Measurements from ENCODE around the gene SIRPA. TPM values are rescaled to one million over a fixed set of nuclear protein-coding genes. Genes with fewer than 3 reads are reported as not detected.

The SIRPA gene
- total RNA-seq, 1 donor from 2014 or later, result 13.0 TPM

DNA sequence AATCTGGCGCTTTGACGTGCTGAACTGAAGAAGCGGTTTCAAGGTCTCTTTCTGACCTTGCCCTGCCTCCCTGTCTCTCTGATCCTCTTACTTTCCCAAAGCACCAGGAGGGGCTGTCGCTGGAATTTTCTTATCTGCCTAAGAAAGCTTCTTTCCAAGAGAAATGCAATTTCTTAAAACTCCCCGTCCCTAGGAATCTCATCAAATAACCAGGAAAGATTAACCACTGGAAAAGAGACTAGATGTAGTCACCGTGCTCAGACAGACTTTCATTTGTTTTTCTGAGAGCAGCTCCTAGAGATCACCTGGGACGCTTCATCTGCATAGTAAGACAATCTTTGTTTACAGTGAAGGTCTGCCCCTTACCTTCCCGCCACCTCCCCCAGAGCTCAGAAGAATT, 60.0 kb downstream of the SIRPA start:
- TF ChIP-seq, protein P1, sequence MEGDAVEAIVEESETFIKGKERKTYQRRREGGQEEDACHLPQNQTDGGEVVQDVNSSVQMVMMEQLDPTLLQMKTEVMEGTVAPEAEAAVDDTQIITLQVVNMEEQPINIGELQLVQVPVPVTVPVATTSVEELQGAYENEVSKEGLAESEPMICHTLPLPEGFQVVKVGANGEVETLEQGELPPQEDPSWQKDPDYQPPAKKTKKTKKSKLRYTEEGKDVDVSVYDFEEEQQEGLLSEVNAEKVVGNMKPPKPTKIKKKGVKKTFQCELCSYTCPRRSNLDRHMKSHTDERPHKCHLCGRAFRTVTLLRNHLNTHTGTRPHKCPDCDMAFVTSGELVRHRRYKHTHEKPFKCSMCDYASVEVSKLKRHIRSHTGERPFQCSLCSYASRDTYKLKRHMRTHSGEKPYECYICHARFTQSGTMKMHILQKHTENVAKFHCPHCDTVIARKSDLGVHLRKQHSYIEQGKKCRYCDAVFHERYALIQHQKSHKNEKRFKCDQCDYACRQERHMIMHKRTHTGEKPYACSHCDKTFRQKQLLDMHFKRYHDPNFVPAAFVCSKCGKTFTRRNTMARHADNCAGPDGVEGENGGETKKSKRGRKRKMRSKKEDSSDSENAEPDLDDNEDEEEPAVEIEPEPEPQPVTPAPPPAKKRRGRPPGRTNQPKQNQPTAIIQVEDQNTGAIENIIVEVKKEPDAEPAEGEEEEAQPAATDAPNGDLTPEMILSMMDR (IDR thresholded peaks at IDR 0.05), result no peak

DNA sequence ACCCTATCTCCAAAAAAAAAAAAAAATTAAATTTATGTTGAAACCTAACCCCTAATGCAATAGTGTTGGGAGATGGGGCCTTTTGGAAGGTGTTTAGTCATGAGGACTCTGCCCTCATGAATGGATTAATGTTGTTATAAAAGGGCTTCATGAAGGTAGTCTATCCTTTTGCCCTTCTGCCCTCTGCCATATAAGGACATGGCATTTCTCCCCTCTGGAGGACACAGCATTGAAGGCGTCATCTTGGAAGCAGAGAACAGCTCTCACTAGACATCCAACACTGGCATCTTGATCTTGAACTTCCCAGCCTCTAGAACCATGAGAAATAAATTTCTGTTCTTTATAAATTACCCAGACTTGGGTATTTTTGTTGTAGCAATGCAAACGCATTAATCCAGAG, 63.2 kb downstream of the SIRPA start:
- Mint-ChIP-seq H3K4me1 (ENCODE audit: unreplicated experiment) (no peaks in the 10 kb centered on the region), H3K9me3 (ENCODE audit: unreplicated experiment) (no peaks in the 10 kb centered on the region), H3K27ac (ENCODE audit: unreplicated experiment) (no peak overlapping the region), H3K4me3 (ENCODE audit: unreplicated experiment) (no peak overlapping the region), H3K27me3 (ENCODE audit: unreplicated experiment) (peaks cover 51% of the 10 kb centered on the region), H3K36me3 (ENCODE audit: unreplicated experiment) (no peaks in the 10 kb centered on the region)
- no peak for DNase-seq (ENCODE audit: extremely low spot score, unreplicated experiment)
- TF ChIP-seq, protein P1 (IDR thresholded peaks at IDR 0.05), result no peak

More for the DNA sequence above, 60.0 kb downstream of the SIRPA start:
- Mint-ChIP-seq H3K4me3 (ENCODE audit: unreplicated experiment) (no peak overlapping the region), H3K27ac (ENCODE audit: unreplicated experiment) (no peak overlapping the region), H3K36me3 (ENCODE audit: unreplicated experiment) (no peaks in the 10 kb centered on the region), H3K9me3 (ENCODE audit: unreplicated experiment) (no peaks in the 10 kb centered on the region), H3K27me3 (ENCODE audit: unreplicated experiment) (peaks cover 34% of the 10 kb centered on the region), H3K4me1 (ENCODE audit: unreplicated experiment) (peaks cover 4% of the 10 kb centered on the region)
- DNase-seq (ENCODE audit: extremely low spot score, unreplicated experiment), result no peak

DNA sequence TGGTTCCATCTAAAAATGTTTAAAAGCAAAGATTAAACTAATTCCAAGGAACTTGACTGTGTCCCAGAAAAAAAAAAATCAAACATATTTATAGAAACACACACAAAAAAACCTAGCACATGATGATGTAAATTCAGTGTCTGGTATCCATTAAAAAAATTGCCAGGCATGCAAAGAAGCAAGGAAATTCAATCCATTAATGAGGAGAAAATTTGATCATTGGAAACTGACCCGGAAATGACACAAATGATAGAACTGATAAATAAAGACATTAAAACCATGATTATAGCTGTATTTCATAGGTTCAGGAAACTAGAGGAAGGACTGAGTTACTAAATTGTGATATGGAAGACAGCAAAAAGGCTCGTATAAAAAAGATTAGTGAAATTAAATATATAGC, 63.9 kb downstream of the SIRPA start:
- Mint-ChIP-seq H3K27me3 (ENCODE audit: unreplicated experiment) (peaks cover 58% of the 10 kb centered on the region), H3K36me3 (ENCODE audit: unreplicated experiment) (no peaks in the 10 kb centered on the region), H3K9me3 (ENCODE audit: unreplicated experiment) (no peaks in the 10 kb centered on the region), H3K4me1 (ENCODE audit: unreplicated experiment) (no peaks in the 10 kb centered on the region), H3K4me3 (ENCODE audit: unreplicated experiment) (no peak overlapping the region), H3K27ac (ENCODE audit: unreplicated experiment) (no peak overlapping the region)
- no peak for DNase-seq (ENCODE audit: extremely low spot score, unreplicated experiment)
- TF ChIP-seq, protein P1 (IDR thresholded peaks at IDR 0.05), result no peak

DNA sequence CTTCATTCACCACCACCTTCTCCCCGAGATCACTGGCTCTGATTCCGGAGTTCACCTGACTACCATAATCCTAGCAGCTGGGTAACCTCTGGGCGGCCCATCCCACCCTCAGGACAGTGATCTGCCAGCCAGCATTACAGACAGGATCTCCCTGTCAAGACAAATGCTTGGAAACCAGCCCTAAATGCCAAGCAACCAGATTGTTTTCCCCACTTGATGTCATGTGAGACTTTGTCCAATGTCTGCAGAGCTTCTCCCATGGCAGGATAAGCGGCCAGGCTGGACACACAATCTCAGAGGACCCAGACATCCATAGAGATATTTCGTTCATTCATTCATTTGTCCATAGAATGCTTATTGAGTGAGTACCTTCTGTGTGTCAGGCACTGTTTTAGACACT, 66.2 kb downstream of the SIRPA start:
- Mint-ChIP-seq H3K4me1 (ENCODE audit: unreplicated experiment) (no peaks in the 10 kb centered on the region), H3K27me3 (ENCODE audit: unreplicated experiment) (peaks cover 66% of the 10 kb centered on the region), H3K36me3 (ENCODE audit: unreplicated experiment) (no peaks in the 10 kb centered on the region), H3K9me3 (ENCODE audit: unreplicated experiment) (no peaks in the 10 kb centered on the region), H3K27ac (ENCODE audit: unreplicated experiment) (no peak overlapping the region), H3K4me3 (ENCODE audit: unreplicated experiment) (no peak overlapping the region)
- no peak for DNase-seq (ENCODE audit: extremely low spot score, unreplicated experiment)
- TF ChIP-seq, protein P1 (IDR thresholded peaks at IDR 0.05), result no peak

DNA sequence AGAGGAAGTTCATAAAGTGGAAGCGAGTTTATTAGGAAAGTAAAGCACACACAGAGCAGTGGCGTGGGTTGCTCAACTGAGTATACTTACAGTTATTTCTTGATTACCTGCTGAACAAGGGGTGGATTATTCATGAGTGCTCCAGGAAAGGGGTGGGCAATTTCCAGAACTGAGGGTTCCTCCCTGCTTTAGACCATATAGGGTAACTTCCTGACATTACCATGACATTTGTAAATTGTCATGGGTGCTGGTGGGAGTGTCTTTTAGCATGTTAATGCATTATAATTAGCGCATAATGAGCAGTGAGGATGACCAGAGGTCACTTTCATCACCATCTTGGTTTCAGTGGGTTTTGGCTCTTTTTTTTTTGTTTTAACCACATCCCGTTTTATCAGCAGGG, 68.9 kb downstream of the SIRPA start:
- Mint-ChIP-seq H3K4me3 (ENCODE audit: unreplicated experiment) (no peak overlapping the region), H3K27me3 (ENCODE audit: unreplicated experiment) (peaks cover 71% of the 10 kb centered on the region), H3K27ac (ENCODE audit: unreplicated experiment) (no peak overlapping the region), H3K9me3 (ENCODE audit: unreplicated experiment) (no peaks in the 10 kb centered on the region), H3K36me3 (ENCODE audit: unreplicated experiment) (no peaks in the 10 kb centered on the region), H3K4me1 (ENCODE audit: unreplicated experiment) (no peaks in the 10 kb centered on the region)
- TF ChIP-seq, protein P1 (IDR thresholded peaks at IDR 0.05), result no peak
- DNase-seq (ENCODE audit: extremely low spot score, unreplicated experiment), result no peak
